ENCODE data around the gene LRRC9.
A peak's percentile ranks its signal among the peaks of the same experiment; 100 is the strongest.
"Not testable (repeated sequence)": the region's sequence is repeated elsewhere in the genome, so short reads cannot be mapped to it uniquely, and the experiment has no call there.

The LRRC9 gene

GRCh38 chr14:60095781-60096450 is 176.0 kb downstream of the LRRC9 start:
- no peak for DNase-seq (ENCODE audit: low spot score)
- no peak for TF ChIP-seq CTCF (IDR thresholded peaks at IDR 0.05; ENCODE audit: extremely low read depth, missing control alignments)

GRCh38 chr14:60097974-60098373 is 178.0 kb downstream of the LRRC9 start:
- TF ChIP-seq CTCF (IDR thresholded peaks at IDR 0.05; ENCODE audit: extremely low read depth, missing control alignments): no peak
- no peak for DNase-seq (ENCODE audit: low spot score)

GRCh38 chr14:60099855-60100254 is 179.9 kb downstream of the LRRC9 start:
- not testable (repeated sequence) for DNase-seq (ENCODE audit: low spot score)

- no peak for TF ChIP-seq CTCF (IDR thresholded peaks at IDR 0.05; ENCODE audit: extremely low read depth, missing control alignments)
- DNase-seq (ENCODE audit: low spot score): no peak
Measured at GRCh38 chr14:60101786-60102185, 181.8 kb downstream of the LRRC9 start.

- no peak for TF ChIP-seq CTCF (IDR thresholded peaks at IDR 0.05; ENCODE audit: extremely low read depth, missing control alignments)
- DNase-seq (ENCODE audit: low spot score): no peak
Measured at GRCh38 chr14:60102389-60102788, 182.4 kb downstream of the LRRC9 start.

- TF ChIP-seq CTCF (IDR thresholded peaks at IDR 0.05; ENCODE audit: extremely low read depth, missing control alignments): no peak
- no peak for DNase-seq (ENCODE audit: low spot score)
Measured at GRCh38 chr14:60106339-60106738, 186.4 kb downstream of the LRRC9 start.

- no peak for DNase-seq (ENCODE audit: low spot score)
- no peak for TF ChIP-seq CTCF (IDR thresholded peaks at IDR 0.05; ENCODE audit: extremely low read depth, missing control alignments)
Measured at GRCh38 chr14:60107477-60107876, 187.5 kb downstream of the LRRC9 start.

- no peak for TF ChIP-seq CTCF (IDR thresholded peaks at IDR 0.05; ENCODE audit: extremely low read depth, missing control alignments)
- DNase-seq (ENCODE audit: low spot score): peak; percentile 12
Measured at GRCh38 chr14:60111732-60112131, 191.8 kb downstream of the LRRC9 start.
